Stimulated activated CD4-positive, alpha-beta T cell treated with anti-CD3 and anti-CD28 coated beads, Interleukin-1b, Interleukin-23, amount 100 ng/mL, for 1 hour (primary cell): ENCODE results near the gene LIF.
"Not testable (repeated sequence)": the region's sequence is repeated elsewhere in the genome, so short reads cannot be mapped to it uniquely, and the experiment has no call there.

Experiments
- DNase-seq, 2 donors: peaks; one replicate each; pipeline ENCODE4 v3.0.0-alpha.2; 2020; ENCODE audit warnings: low read depth in 2 of 2

The LIF gene

DNA sequence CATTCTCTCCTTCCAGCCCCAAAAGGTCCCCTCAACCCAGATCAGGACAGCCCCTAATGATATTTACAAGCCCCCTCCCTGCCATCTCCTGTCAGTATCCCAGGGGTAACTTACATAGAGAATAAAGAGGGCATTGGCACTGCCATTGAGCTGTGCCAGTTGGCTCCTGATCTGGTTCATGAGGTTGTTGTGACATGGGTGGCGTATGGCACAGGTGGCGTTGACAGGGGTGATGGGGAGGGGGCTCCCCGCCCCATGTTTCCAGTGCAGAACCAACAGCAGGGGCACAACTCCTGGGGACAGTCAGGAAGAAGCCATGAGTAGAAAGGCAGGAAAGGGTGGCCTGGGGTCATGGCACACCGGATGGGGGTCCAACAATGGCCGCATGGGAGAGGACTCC, 1.9 kb downstream of the LIF start:
- DNase-seq = no peak

DNA sequence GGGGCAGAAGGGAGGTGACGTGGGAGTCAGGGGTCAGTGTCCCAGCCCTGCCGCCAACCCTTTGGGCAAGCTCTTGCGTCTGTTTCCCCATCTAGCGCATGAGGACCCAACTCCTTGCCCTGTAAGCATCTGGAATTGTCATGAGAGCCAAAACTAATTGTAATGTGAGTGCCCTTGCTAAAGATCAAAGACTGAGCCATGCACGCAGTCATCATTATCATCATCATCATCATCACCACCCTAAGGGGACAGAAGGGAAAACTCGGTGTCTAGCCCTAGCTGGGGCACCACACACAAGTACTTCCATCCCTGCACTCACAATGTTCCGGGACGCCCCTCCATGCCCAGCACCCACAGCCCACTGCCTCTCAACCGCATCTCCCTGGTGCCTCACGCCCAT, 2.5 kb downstream of the LIF start:
- no peak for DNase-seq

GRCh38 chr22:30243661-30244060, 2.9 kb downstream of the LIF start:
- DNase-seq = no peak

- no peak for DNase-seq
Measured at GRCh38 chr22:30241576-30242371, 4.8 kb downstream of the LIF start.

DNA sequence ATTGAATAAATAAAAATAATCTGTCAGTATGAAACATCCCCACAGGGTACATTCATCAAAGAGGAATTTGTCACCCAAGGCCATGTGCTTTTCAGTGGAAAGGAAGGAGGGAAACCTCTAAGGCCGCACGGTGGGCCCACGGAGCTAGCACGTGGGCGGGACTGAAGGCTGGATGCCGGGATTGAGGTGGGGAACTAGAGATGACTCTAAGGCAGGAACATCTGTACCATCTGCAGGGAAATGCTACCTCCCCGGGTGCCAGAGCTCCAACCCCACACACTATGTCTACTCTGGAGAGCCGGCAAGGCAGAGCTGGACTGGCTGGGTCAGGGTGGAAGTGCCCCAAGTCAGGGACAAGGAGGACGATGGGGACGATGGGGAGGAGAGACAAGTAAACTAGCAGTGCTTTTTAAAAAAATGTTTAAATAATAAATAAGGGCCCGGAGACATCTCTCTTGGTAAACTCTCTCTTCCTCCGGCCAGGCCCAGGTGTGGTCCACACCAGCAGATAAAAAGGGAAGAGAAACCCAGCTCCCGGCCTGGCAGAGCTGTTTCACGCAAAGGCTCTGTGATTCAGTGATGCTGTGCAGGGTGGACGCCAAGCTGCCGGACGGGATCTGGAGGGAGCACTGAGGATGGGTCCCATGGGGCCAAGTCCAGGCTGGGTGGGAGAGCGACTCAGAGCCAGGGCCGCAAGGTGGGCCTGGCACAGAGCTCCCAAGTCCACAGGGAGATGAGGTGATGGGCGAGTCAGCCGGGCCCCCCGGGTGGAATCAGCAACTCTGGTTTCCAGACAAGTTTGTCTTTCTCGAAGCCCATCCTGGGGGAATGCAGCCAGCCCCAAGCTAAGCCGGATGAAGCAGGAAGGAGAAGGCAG, 5.8 kb downstream of the LIF start:
- DNase-seq = no peak

- no peak for DNase-seq
Measured at GRCh38 chr22:30239488-30240405, 6.8 kb downstream of the LIF start.

- DNase-seq = no peak
Measured at GRCh38 chr22:30238661-30239487, 7.7 kb downstream of the LIF start.

DNA sequence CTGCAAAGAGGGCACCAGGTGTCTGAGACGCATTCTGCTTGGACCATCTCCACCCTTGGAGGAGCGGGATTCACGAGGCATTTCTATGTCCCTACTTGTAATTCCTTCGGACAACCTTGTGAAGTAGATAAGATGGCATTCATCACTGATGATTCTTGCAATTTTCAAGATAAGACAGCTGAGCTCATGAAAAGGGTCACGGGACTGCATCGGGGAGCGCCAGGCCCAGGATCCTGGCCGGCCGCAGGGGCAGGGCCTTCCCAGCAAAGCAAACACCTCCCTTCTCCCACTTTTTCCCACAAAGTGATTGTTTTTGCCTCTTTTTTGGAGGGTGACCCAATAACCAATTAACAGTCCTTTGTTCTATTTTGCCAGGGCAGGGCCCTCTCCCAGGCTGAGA, 8.4 kb downstream of the LIF start:
- no peak for DNase-seq

- DNase-seq = no peak
Measured at GRCh38 chr22:30236875-30237274, 9.7 kb downstream of the LIF start.

GRCh38 chr22:30235687-30236170, 10.8 kb downstream of the LIF start:
- DNase-seq = no peak

DNA sequence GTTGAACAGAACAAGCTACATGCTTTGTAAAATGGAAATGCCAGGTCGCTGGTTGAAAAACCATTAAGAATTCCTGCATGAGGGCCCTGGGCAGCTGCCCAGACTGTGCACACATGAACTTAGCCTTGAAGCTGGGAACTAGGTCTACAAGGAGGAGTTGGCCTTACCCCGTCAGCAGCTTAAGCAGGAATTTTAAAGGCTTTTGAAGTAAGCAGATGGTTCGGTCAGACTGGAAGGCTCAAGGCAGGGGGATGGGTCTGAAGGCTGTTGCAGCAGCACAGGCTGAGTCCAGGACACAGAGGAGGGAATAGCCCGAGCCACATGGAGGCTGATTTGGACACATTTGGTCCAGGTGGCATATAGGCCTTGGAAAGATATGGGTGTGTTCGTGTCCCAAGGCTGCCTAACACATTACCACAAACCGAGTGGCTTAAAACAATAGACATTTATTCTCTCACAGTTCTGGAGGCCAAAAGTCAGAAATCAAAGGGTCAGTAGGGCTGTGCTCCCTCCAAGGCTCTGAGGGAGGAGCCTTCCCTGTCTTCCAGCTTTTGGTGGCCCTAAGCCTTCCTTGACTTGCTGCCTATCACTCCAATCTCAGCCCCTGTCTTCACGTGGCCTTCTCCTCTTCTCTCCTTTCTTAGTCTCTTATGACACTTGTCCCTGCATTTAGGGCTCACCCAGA, 11.6 kb downstream of the LIF start:
- DNase-seq = no peak

- DNase-seq = not testable (repeated sequence)
Measured at GRCh38 chr22:30234325-30234724, 12.2 kb downstream of the LIF start.

DNA sequence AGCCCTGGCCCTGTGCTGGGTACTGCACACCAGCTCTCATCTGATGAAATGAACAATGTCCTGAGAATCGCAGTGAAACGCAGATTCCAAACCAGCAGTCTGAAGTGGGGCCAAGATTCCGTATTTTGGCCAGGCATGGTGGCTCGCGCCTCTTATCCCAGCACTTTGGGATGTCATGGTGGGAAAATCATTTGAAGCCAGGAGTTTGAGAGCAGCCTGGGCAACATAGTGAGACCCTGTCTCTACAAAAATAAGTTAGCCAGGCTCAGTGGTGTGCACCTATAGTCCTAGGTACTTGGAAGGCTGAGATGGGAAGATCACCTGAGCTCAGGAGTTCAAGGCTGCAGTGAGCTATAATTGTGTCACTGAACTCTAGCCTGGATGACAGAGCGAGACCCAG, 13.0 kb downstream of the LIF start:
- no peak for DNase-seq

DNA sequence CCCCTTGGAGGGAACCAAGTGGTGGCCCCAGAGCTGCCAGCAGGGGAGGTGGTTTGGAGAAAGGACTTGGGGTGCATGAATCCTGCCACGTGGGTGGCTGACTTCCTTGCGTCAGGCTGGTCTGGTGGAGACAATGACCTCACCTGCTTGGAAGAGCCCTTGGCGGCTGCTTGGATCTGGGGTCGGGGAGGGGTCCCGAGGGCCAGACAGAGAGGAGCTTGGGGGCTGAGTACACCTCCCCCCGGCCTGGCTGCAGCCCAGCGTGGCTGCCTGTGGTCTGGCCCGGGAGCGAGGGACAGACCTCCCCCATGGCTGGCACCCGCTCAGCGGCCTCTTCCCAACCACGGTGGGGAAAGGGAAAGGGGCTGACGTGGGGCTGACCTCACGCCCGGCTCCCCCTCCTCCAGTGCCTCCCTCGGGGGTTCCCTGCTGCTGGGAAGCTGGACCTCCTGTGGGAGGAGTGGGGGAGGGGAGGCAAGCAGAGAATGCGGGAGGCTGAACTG, 13.8 kb downstream of the LIF start:
- DNase-seq = no peak

- no peak for DNase-seq
Measured at GRCh38 chr22:30230787-30231461, 15.6 kb downstream of the LIF start.

DNA sequence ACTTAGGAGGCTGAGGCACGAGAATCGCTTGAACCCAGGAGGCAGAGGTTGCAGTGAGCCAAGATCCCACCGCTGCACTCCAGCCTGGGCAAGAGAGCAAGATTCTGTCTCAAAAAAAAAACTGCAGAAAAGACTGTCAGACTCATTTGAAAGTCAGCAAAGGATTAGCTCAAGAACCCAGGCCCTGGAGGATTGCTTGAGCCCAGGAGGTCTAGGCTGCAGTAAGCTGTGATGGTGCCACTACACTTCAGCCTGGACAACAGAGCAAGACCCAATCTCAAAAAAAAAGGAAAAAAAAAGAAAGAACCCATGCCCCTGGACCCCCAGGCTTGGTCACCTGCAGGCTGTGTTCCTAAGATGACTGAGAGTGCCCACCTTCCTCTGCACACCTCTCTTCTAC, 16.2 kb downstream of the LIF start:
- DNase-seq = no peak

DNA sequence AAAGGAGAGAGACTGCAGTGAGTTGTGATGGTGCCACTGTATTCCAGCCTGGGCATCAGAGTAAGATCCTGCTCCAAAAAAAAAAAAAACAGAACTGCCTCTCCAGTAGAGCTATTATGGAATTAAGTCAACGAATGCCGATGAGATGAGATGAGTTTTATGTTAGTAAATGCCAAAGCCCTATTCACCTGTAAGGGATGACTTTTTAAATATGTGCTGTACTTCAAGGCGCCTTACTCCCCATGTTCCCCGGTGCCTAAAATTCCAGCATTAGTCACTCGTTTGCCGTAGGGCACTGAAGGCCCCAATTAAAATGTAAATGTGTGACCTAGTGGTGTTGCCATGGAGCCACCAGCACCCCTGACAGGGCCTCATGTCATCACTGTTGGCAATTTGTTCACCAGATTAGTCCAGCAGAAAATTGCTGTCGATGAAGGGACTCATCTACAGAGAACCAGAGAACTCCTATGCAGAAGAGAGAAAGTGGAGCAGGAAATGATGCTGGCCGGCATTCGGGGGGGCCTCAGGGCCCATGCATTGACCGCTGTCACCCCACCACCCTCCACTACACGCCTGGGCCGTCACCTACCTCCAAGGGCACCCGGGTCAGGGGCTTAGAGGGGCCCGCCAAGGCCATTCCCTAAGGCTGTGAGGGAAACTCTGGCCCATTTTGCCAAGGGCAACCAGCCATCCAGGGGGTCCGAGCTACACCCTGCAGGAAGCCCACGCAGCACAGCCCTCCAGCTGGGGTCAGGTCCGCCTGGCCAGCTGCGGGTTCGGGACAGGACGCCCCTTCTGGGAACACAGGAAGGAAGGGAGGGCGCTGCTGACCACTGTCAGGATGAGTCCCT, 17.8 kb downstream of the LIF start:
- no peak for DNase-seq

DNA sequence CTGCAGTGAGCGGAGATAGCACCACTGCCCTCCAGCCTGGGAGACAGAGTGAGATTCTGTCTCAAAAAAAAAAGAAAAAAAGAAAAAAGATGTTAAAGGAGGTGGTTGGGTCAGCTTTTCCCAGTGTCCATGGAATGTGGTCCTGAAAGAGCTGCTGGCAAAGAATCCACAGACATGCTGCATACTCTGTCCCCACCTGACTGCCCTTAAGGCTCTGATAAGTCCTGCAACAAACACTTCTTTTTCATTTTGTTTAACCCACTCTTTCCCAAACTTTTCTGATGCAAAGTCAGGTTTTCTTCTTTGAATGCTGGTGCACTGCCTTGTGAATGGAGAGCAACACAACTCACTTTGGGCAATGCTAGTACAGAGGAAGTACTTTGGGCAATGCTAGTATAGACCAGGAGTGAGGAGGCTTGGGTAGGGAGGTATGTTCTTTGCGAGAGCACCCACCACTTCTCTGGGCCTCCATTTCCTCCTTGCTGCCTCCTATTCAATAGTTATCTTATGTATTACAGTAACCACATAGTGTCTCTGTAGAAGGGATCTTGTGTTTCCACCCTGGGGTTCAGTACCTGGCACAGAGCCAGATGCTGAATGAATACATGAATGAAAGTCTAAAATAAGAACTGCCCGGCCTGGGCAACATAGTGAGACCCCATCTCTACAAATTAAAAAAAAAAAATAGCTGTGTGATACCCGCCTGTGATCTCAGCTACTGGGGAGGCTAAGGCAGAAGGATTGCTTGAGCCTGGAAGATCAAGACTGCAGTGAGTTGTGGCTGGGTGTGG, 18.9 kb downstream of the LIF start:
- no peak for DNase-seq
